Adrenal gland (tissue), 12 donors: ENCODE measurements around the gene FNDC3B. TPM values are rescaled to one million over a fixed set of nuclear protein-coding genes. Genes with fewer than 3 reads are reported as not detected.

Experiments used
- DNase-seq, 7 donors: peaks; one replicate each; pipeline ENCODE4 v3.0.0-alpha.2; 2019 to 2020
- H3K27ac ChIP-seq, 5 donors: fragments of 200-600 bp; sonication (generic) in 4 of 5; 1 replicate in 3 of 5; 2 replicates in 2 of 5; pipeline versions ENCODE4 v1.5.1 to v1.8.0; 2016 to 2020; ENCODE audit warnings: mild to moderate bottlenecking in 1 of 5
- H3K27me3 ChIP-seq: fragments of 200-600 bp; 2 replicates; pipeline ENCODE4 v1.8.0; 2021
- H3K36me3 ChIP-seq, 2 donors: fragments of 200-600 bp; replicated peaks in 1 of 2; 1 replicate in 1 of 2; 2 replicates in 1 of 2; pipeline versions ENCODE4 v1.5.1 to v1.8.0; 2018 to 2022
- H3K4me1 ChIP-seq, 2 donors: fragments of 200-600 bp; replicated peaks in 1 of 2; 1 replicate in 1 of 2; 2 replicates in 1 of 2; pipeline versions ENCODE4 v1.5.1 to v1.8.0; 2018 to 2021
- H3K4me3 ChIP-seq, 4 donors: fragments of 200-600 bp; sonication (generic) in 3 of 4; one replicate each; pipeline ENCODE4 v1.5.1; 2016 to 2018
- H3K9me3 ChIP-seq, 3 donors: fragments of 200-600 bp; sonication (generic) in 1 of 3; replicated peaks in 1 of 3; 1 replicate in 2 of 3; 2 replicates in 1 of 3; pipeline versions ENCODE4 v1.5.1 to v1.8.0; 2016 to 2021
- CTCF ChIP-seq, 6 experiments: fragments of 450-650 bp in 4 of 6; fragments of 200-600 bp in 2 of 6; sonication (generic) in 1 of 6; IDR thresholded peaks; 1 replicate in 5 of 6; 2 replicates in 1 of 6; pipeline versions ENCODE4 v1.5.1 to v1.8.0; 2016 to 2021; ENCODE audit warnings: antibody characterized with exemption in 6 of 6, mild to moderate bottlenecking in 2 of 6, moderate library complexity in 1 of 6
- POLR2A ChIP-seq, 2 donors: fragments of 450-650 bp; IDR thresholded peaks; one replicate each; pipeline ENCODE4 v1.6.1; 2017; ENCODE audit warnings: antibody characterized with exemption in 2 of 2, mild to moderate bottlenecking in 2 of 2, moderate library complexity in 1 of 2
- WGBS, 4 donors: extraction: QIAGEN DNeasy Blood & Tissue Kit in 2 of 4; methylation state at CpG; one replicate each; pipeline versions ENCODE4 v1.1.5 to v1.1.7; 2013 to 2017; 5-methylcytosine and 5-hydroxymethylcytosine counted together
- intact Hi-C, 2 donors: fragments of 100-400 bp; cut with DNase I; formaldehyde crosslinking; loops; one replicate each; pipeline versions ENCODE4 v1.14.1 to v1.15.0; 2022 to 2023
- polyA plus RNA-seq, 3 donors: library from polyadenylated mRNA; stranded (reverse); fragments of 200-250 nt in 2 of 3; fragments of 350-450 nt in 1 of 3; fragmentation: Illumina TruSeq in 1 of 3; extraction: RNeasy Lipid Tissue Mini Kit (QIAGEN cat#74804) in 1 of 3; gene quantifications; one replicate each; pipeline ENCODE4 v1.2.3, GENCODE V29; 2013 to 2014
- total RNA-seq, 9 donors: library from RNA; depleted of rRNA in 4 of 9; stranded (reverse); fragments of >200 nt in 4 of 9; fragments of 120-200 nt in 1 of 9; fragmentation: NEBNext Ultra II Directional in 1 of 9; extraction: Animal tissue kit (Norgen Biotek cat#: 25700) in 1 of 9; gene quantifications; one replicate each; pipeline versions ENCODE4 v1.1.0 to v1.2.4, GENCODE V29; 2013 to 2023
- donor health status: healthy with polysubstance abuse.
- donor health status: Bipolar disorder and iron deficiency.
- donor health status: DM: yes; HTN: yes; CAD: no.
- donor health status: DM: no; HTN: no; CAD: no.
- donor health status: DM: no; HTN: no; CAD: no.
- donor health status: DM: yes; HTN: yes; CAD: no.

FNDC3B gene
- total and polyA plus RNA-seq, 12 donors, result 9.9 to 228 (median 105) TPM

- WGBS, 4 donors, result 78 to 85% (median 82%) methylated on average over 1 of the region's 1 CpG
- TF ChIP-seq CTCF (IDR thresholded peaks at IDR 0.05) (no peak), POLR2A (IDR thresholded peaks at IDR 0.05) (no peak)
These were observed 18.2 kb upstream of the FNDC3B start for GRCh38 chr3:172021164-172021563.

GRCh38 chr3:172021859-172022258 is 17.5 kb upstream of the FNDC3B start:
- H3K27ac ChIP-seq, result no peak overlapping the region
- intact Hi-C loops, result no loop called here
- TF ChIP-seq CTCF (IDR thresholded peaks at IDR 0.05), result no peak
- no peak for TF ChIP-seq POLR2A (IDR thresholded peaks at IDR 0.05)
- 74 to 86% (median 81%) methylated on average over 4 of the region's 4 CpGs for WGBS, 4 donors
- no peaks in the 10 kb centered on the region for H3K9me3 ChIP-seq
- H3K36me3 ChIP-seq, result no peaks in the 10 kb centered on the region
- no peaks in the 10 kb centered on the region for H3K27me3 ChIP-seq
- no peaks in the 10 kb centered on the region for H3K4me1 ChIP-seq
- no peak for DNase-seq
- no peak overlapping the region for H3K4me3 ChIP-seq

More at GRCh38 chr3:172021164-172021563, 18.2 kb upstream of the FNDC3B start:
- H3K27me3 ChIP-seq, result no peaks in the 10 kb centered on the region
- no peak for DNase-seq
- H3K36me3 ChIP-seq, result no peaks in the 10 kb centered on the region
- H3K9me3 ChIP-seq, result no peaks in the 10 kb centered on the region
- H3K27ac ChIP-seq, result no peak overlapping the region
- no peaks in the 10 kb centered on the region for H3K4me1 ChIP-seq
- no peak overlapping the region for H3K4me3 ChIP-seq
- intact Hi-C loops, result no loop called here

GRCh38 chr3:172023915-172024314 is 15.5 kb upstream of the FNDC3B start:
- Histone ChIP-seq H3K9me3 (no peaks in the 10 kb centered on the region), H3K4me1 (no peaks in the 10 kb centered on the region), H3K4me3 (no peak overlapping the region), H3K27me3 (no peaks in the 10 kb centered on the region), H3K36me3 (no peaks in the 10 kb centered on the region), H3K27ac (no peak overlapping the region)
- intact Hi-C loops, result no loop called here
- WGBS, 4 donors, result 84 to 89% (median 87%) methylated on average over 2 of the region's 2 CpGs
- no peak for TF ChIP-seq CTCF (IDR thresholded peaks at IDR 0.05)
- TF ChIP-seq POLR2A (IDR thresholded peaks at IDR 0.05), result no peak
- no peak for DNase-seq

GRCh38 chr3:172024679-172025078 is 14.7 kb upstream of the FNDC3B start:
- Histone ChIP-seq H3K36me3 (no peaks in the 10 kb centered on the region), H3K4me1 (no peaks in the 10 kb centered on the region), H3K27me3 (no peaks in the 10 kb centered on the region), H3K9me3 (no peaks in the 10 kb centered on the region), H3K27ac (no peak overlapping the region), H3K4me3 (no peak overlapping the region)
- no peak for DNase-seq
- intact Hi-C loops, result no loop called here
- WGBS, 4 donors, result 96 to 99% (median 96%) methylated on average over 3 of the region's 3 CpGs
- TF ChIP-seq POLR2A (IDR thresholded peaks at IDR 0.05) (no peak), CTCF (IDR thresholded peaks at IDR 0.05) (no peak)
